GM18519 (cell line): ENCODE measurements around the gene PHACTR2.
"Not testable (repeated sequence)": the region's sequence is repeated elsewhere in the genome, so short reads cannot be mapped to it uniquely, and the experiment has no call there.

Experiments
- ATAC-seq: cut with Tn5 transposase; IDR thresholded peaks from one replicate; pipeline ENCODE4 v1.9.1; 2021; ENCODE audit warnings: mild to moderate bottlenecking, moderate library complexity; ENCODE audit not compliant: unreplicated experiment, low FRiP score

The PHACTR2 gene

GRCh38 chr6:143677891-143678791 is at the start of gene PHACTR2:
PHACTR2 (plus strand) TSS chr6:143677965; CDS start chr6:143678164, 199 bp downstream.
- ATAC-seq: no peak

GRCh38 chr6:143629104-143630080 is 48.4 kb upstream of the PHACTR2 start:
- ATAC-seq: no peak

GRCh38 chr6:143631196-143631595 is 46.6 kb upstream of the PHACTR2 start:
- not testable (repeated sequence) for ATAC-seq

GRCh38 chr6:143632894-143633293 is 44.9 kb upstream of the PHACTR2 start:
- ATAC-seq: no peak

- ATAC-seq: no peak
Measured at GRCh38 chr6:143634486-143634885, 43.3 kb upstream of the PHACTR2 start.

- ATAC-seq: no peak
Measured at GRCh38 chr6:143637691-143638090, 40.1 kb upstream of the PHACTR2 start.

- ATAC-seq: no peak
Measured at GRCh38 chr6:143642403-143642802, 35.4 kb upstream of the PHACTR2 start.

GRCh38 chr6:143647191-143647590 is 30.6 kb upstream of the PHACTR2 start:
- ATAC-seq: no peak

GRCh38 chr6:143647732-143648131 is 30.0 kb upstream of the PHACTR2 start:
- no peak for ATAC-seq

GRCh38 chr6:143649319-143649718 is 28.4 kb upstream of the PHACTR2 start:
- ATAC-seq: not testable (repeated sequence)

GRCh38 chr6:143651328-143651727 is 26.4 kb upstream of the PHACTR2 start:
- not testable (repeated sequence) for ATAC-seq

- ATAC-seq: no peak
Measured at GRCh38 chr6:143652841-143653331, 24.9 kb upstream of the PHACTR2 start.

GRCh38 chr6:143655541-143655940 is 22.2 kb upstream of the PHACTR2 start:
- ATAC-seq: no peak

- no peak for ATAC-seq
Measured at GRCh38 chr6:143656026-143656425, 21.7 kb upstream of the PHACTR2 start.

GRCh38 chr6:143657809-143658208 is 20.0 kb upstream of the PHACTR2 start:
- ATAC-seq: no peak

GRCh38 chr6:143660170-143660569 is 17.6 kb upstream of the PHACTR2 start:
- ATAC-seq: not testable (repeated sequence)

- ATAC-seq: no peak
Measured at GRCh38 chr6:143664171-143664570, 13.6 kb upstream of the PHACTR2 start.

- not testable (repeated sequence) for ATAC-seq
Measured at GRCh38 chr6:143666007-143666406, 11.8 kb upstream of the PHACTR2 start.

- ATAC-seq: not testable (repeated sequence)
Measured at GRCh38 chr6:143669483-143669882, 8.3 kb upstream of the PHACTR2 start.

GRCh38 chr6:143673669-143674068 is 4.1 kb upstream of the PHACTR2 start:
- ATAC-seq: no peak
